ENCODE data around the gene ANGPTL2. TPM values are rescaled to one million over a fixed set of nuclear protein-coding genes. Genes with fewer than 3 reads are reported as not detected.

ANGPTL2 gene
- total and polyA plus RNA-seq, 4 donors, result 0.93 to 3.2 (median 1.9) TPM

GRCh38 chr9:127053057-127053821 lies 69.2 kb downstream of the ANGPTL2 start:
- Histone ChIP-seq H3K4me1 (ENCODE audit: control insufficient read depth in 4 of 4, insufficient read depth in 4 of 4, low read length in 3 of 4) (no peaks in the 10 kb centered on the region), H3K27me3 (ENCODE audit: control insufficient read depth in 4 of 4, insufficient read depth in 4 of 4, low read length in 3 of 4) (no peaks in the 10 kb centered on the region), H3K36me3 (ENCODE audit: control insufficient read depth in 4 of 4, insufficient read depth in 3 of 4, low read depth in 1 of 4, low read length in 3 of 4) (no peaks in the 10 kb centered on the region), H3K4me3 (ENCODE audit: low read depth in 1 of 3, low read length in 3 of 3) (no peak overlapping the region), H3K27ac (ENCODE audit: low read depth in 1 of 2, low read length in 2 of 2) (peak overlapping the region; percentile 3 to 44), H3K9ac (ENCODE audit: low read depth in 1 of 2, low read length in 2 of 2) (no peak overlapping the region), H3K9me3 (ENCODE audit: control insufficient read depth in 4 of 4, low read length in 3 of 4) (no peaks in the 10 kb centered on the region)
- WGBS, result 69% methylated on average over 14 of the region's 14 CpGs
- DNase-seq (ENCODE audit: low spot score), result no peak
- no peak for TF ChIP-seq CTCF (IDR thresholded peaks at IDR 0.05; ENCODE audit: low read depth, low read length, missing input control)
- TF ChIP-seq MAX (IDR thresholded peaks at IDR 0.05), result no peak
- peak; percentile 40 to 52 for TF ChIP-seq RXRA (IDR thresholded peaks at IDR 0.05)
- no peak for TF ChIP-seq ZBTB33 (IDR thresholded peaks at IDR 0.05)
- TF ChIP-seq REST (IDR thresholded peaks at IDR 0.05), result peak; percentile 16
- TF ChIP-seq NR2F2 (IDR thresholded peaks at IDR 0.05), result peak; percentile 97

- no peak overlapping the region for H3K9ac ChIP-seq (ENCODE audit: low read depth in 1 of 2, low read length in 2 of 2)
- H3K9me3 ChIP-seq (ENCODE audit: control insufficient read depth in 4 of 4, low read length in 3 of 4), result no peaks in the 10 kb centered on the region
- peak overlapping the region in 1 of 2 donors; percentile 32 for H3K27ac ChIP-seq (ENCODE audit: low read depth in 1 of 2, low read length in 2 of 2)
- WGBS, result 91% methylated on average over 8 of the region's 8 CpGs
- H3K27me3 ChIP-seq (ENCODE audit: control insufficient read depth in 4 of 4, insufficient read depth in 4 of 4, low read length in 3 of 4), result no peaks in the 10 kb centered on the region
- H3K4me3 ChIP-seq (ENCODE audit: low read depth in 1 of 3, low read length in 3 of 3), result no peak overlapping the region
- no peak for DNase-seq (ENCODE audit: low spot score)
- H3K36me3 ChIP-seq (ENCODE audit: control insufficient read depth in 4 of 4, insufficient read depth in 3 of 4, low read depth in 1 of 4, low read length in 3 of 4), result no peaks in the 10 kb centered on the region
- no peaks in the 10 kb centered on the region for H3K4me1 ChIP-seq (ENCODE audit: control insufficient read depth in 4 of 4, insufficient read depth in 4 of 4, low read length in 3 of 4)
- no peak for TF ChIP-seq TAF1 (conservative IDR thresholded peaks at IDR 0.05)
- TF ChIP-seq HNF4G (IDR thresholded peaks at IDR 0.05), result no peak
- no peak for TF ChIP-seq CTCF (IDR thresholded peaks at IDR 0.05; ENCODE audit: low read depth, low read length, missing input control)
- no peak for TF ChIP-seq GABPA (IDR thresholded peaks at IDR 0.05 in 1 of 2, conservative IDR thresholded peaks at IDR 0.05 in 1 of 2)
- TF ChIP-seq EGR1 (IDR thresholded peaks at IDR 0.05; ENCODE audit: low read depth in 2 of 2), result no peak
- TF ChIP-seq NR2F2 (IDR thresholded peaks at IDR 0.05), result no peak
- no peak for TF ChIP-seq HNF4A (conservative IDR thresholded peaks at IDR 0.05)
- no peak for TF ChIP-seq SP1 (IDR thresholded peaks at IDR 0.05)
- no peak for TF ChIP-seq JUND (IDR thresholded peaks at IDR 0.05)
- no peak for TF ChIP-seq RAD21 (IDR thresholded peaks at IDR 0.05)
- no peak for TF ChIP-seq REST (IDR thresholded peaks at IDR 0.05)
- no peak for TF ChIP-seq MAX (IDR thresholded peaks at IDR 0.05)
Measured at GRCh38 chr9:127051881-127052595, 70.4 kb downstream of the ANGPTL2 start.
